Activated T-helper 1 cell treated with anti-CD3 and anti-CD28 coated beads, Interleukin-12 subunit alpha, Interleukin-12 subunit beta, Interleukin-2, Interleukin-4 antibody, amounts not matched to agents 30 ng/mL and 10 ng/mL and 1 ng/mL, durations not matched to agents 14 hours and 24 hours and 36 hours (primary cell): ENCODE data around the gene CLPTM1L. TPM values are rescaled to one million over a fixed set of nuclear protein-coding genes. Genes with fewer than 3 reads are reported as not detected.

Experiments used
- DNase-seq: peaks from one replicate; pipeline ENCODE4 v3.0.0; 2021; ENCODE audit warnings: low spot score
- H3K27ac Mint-ChIP-seq: one replicate; pipeline ENCODE4 v1.8.0; 2021; ENCODE audit warnings: mild to moderate bottlenecking, mixed read lengths
- H3K27me3 Mint-ChIP-seq: one replicate; pipeline ENCODE4 v1.8.0; 2022; ENCODE audit warnings: mild to moderate bottlenecking, moderate library complexity, mixed read lengths; ENCODE audit not compliant: insufficient read depth
- H3K36me3 Mint-ChIP-seq: one replicate; pipeline ENCODE4 v1.8.0; 2021; ENCODE audit warnings: low read depth, mixed read lengths
- H3K4me1 Mint-ChIP-seq: one replicate; pipeline ENCODE4 v1.8.0; 2021; ENCODE audit warnings: low read depth, mixed read lengths
- H3K4me3 Mint-ChIP-seq: one replicate; pipeline ENCODE4 v1.8.0; 2021; ENCODE audit warnings: mild to moderate bottlenecking, moderate library complexity, mixed read lengths
- H3K9me3 Mint-ChIP-seq: one replicate; pipeline ENCODE4 v1.8.0; 2021; ENCODE audit warnings: mixed read lengths
- intact Hi-C: fragments of 100-400 bp; cut with micrococcal nuclease; formaldehyde crosslinking; loops from one replicate; pipeline ENCODE4 v1.15.1; 2024
- total RNA-seq: library from RNA; stranded (reverse); gene quantifications from 2 replicates; pipeline ENCODE4 v1.2.3, GENCODE V29; 2022

The CLPTM1L gene
- total RNA-seq, 1 donor from 2014 or later, result 132 TPM

DNA sequence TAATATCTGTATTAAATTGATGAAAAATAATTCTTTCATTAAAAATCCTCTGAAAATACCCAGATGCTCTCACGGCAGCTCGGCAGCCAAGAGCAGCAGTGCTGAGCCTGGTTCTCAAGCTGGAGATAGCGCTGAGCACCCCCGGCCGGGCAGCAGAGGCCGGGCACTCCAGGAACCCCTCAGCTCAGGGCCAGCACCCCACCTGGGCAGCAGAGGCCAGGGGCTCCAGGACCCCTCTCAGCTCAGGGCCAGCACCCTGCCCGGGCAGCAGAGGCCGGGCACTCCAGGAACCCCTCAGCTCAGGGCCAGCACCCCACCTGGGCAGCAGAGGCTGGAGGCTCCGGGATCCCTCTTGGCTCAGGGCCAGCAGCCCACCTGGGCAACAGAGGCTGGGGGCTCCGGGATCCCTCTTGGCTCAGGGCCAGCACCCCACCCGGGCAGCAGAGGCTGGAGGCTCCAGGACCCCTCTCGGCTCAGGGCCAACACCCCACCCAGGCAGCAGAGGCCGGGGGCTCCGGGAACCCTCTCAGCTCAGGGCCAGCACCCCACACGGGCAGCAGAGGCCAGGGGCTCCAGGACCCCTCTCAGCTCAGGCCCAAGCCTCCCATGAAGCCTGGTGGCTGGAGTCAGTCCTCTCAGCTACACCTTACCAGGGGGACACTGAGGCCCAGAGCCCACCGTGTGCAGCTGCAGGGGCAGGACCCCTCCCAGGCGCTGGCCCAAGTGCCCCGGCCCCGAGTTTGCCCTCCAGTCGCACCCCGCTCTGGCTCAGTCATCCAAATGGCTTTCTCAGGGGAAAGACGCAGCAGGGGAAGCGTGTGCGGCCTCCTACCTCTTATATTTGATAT, 21.7 kb downstream of the CLPTM1L start:
- Mint-ChIP-seq H3K27ac (no peak overlapping the region), H3K4me3 (no peak overlapping the region), H3K4me1 (no peaks in the 10 kb centered on the region), H3K9me3 (no peaks in the 10 kb centered on the region), H3K36me3 (peaks cover 36% of the 10 kb centered on the region), H3K27me3 (no peaks in the 10 kb centered on the region)
- intact Hi-C loops, result no loop called here
- no peak for DNase-seq

DNA sequence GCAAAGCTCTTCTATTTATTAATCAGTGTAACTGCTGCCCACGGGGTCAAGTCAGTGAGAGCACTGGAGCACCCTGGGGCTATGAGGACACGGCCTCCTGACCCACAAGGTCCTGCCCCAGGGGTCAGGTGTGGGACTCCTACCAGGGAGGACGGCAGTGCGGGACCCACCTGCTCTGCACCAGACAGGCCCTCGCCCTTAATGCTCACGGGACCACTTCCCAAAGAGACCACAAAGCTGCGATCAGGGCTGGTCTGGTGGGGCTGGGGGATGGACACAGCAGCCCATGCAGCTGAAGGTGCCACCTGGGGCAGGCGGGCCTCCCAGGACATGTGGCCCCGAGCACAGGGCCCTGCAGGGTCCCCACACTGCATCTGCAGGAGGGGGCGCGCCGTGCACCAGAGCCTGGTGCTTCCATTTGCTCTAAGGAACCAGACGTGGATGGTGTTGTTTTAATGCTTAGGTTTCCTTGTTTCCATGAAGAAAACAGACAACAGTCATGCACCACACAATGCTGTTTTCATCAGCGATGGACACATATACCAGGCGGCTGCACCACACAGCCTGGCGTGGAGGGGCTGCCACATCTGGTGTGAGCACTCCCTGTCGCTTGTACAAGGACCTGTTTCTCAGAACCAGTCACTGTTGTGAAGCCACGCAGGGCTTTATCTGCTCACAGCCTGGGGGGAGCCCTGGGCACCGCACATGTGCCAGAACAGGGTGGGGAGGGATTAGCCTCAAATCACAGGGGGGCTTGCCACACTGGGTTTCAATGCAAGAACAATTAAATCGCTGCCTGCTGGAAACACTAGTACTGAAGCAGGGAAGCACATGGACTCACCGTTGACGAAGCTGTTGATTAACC, 22.6 kb downstream of the CLPTM1L start:
- intact Hi-C loops, result no loop called here
- DNase-seq, result no peak
- peaks cover 40% of the 10 kb centered on the region for H3K36me3 Mint-ChIP-seq

DNA sequence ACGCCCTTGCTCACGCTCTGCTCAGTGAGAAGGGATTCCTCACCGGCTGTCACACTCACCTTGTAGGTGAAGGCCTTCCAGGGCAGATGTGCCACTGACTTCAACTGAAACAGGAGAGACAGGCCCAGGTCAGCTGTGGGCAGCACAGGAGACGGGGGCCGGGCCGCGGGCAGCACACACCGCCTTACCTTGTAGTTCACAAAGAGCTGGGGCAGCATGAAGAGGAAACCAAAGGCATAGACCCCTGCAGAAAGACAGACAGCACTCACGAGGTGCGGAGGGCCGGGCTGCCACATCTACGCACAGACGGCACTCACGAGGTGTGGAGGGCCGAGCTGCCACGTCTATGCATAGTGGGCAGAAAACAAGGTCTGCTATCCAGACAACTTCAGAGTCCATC, 23.3 kb downstream of the CLPTM1L start:
- intact Hi-C loops, result no loop called here

More for the DNA sequence above, 22.6 kb downstream of the CLPTM1L start:
- H3K4me3 Mint-ChIP-seq, result no peak overlapping the region
- no peaks in the 10 kb centered on the region for H3K9me3 Mint-ChIP-seq
- H3K27ac Mint-ChIP-seq, result no peak overlapping the region
- peaks cover 5% of the 10 kb centered on the region for H3K4me1 Mint-ChIP-seq
- no peaks in the 10 kb centered on the region for H3K27me3 Mint-ChIP-seq

DNA sequence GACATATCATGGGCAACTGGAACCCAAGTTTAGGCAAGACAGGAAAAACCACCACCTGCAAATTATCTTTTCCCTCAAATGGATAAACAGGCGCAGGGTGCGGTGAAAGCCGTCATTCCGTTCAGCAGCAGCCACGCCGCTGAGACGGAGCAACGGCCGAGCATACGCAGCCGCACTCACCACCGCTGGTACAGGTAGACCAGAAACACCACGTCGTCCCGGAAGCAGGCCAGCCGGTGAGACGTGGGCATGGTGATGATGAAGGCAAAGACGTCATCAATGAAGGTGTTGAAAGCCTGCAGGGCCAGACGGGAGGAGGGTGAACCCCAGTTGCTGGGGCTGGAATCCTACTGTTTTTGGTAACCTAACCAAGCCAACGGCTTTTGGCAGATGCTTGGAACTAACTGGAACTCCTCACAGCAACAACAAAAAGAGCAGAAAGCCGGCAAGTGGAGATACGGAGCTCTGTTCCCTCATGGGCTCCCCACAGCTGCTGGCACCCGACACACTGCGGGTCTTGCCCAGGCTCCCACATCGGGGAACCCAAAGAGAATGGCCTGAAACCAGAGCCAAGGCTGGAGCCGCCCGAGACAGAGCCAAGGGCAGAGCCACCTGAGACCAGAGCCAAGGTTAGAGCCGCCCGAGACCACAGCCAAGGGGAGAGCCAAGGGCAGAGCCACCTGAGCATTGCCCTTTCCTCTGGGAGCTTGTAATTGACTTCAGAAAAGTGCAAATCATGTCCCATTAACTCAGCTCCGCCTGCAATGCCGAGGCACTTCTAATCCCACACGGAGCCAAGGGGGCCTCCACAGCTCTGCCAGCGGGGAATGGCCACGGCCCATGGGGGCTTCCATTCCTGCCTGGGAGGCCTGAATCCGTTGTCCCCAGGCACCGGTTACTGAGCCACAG, 24.2 kb downstream of the CLPTM1L start:
- H3K36me3 Mint-ChIP-seq, result peaks cover 35% of the 10 kb centered on the region
- intact Hi-C loops, result no loop called here
- no peaks in the 10 kb centered on the region for H3K9me3 Mint-ChIP-seq
- H3K27me3 Mint-ChIP-seq, result no peaks in the 10 kb centered on the region
- no peak for DNase-seq
- no peak overlapping the region for H3K27ac Mint-ChIP-seq
- H3K4me3 Mint-ChIP-seq, result no peak overlapping the region
- peaks cover 20% of the 10 kb centered on the region for H3K4me1 Mint-ChIP-seq

More for the DNA sequence above, 23.3 kb downstream of the CLPTM1L start:
- Mint-ChIP-seq H3K27me3 (no peaks in the 10 kb centered on the region), H3K9me3 (no peaks in the 10 kb centered on the region), H3K4me1 (peaks cover 12% of the 10 kb centered on the region), H3K4me3 (no peak overlapping the region), H3K36me3 (peaks cover 43% of the 10 kb centered on the region), H3K27ac (no peak overlapping the region)
- no peak for DNase-seq

DNA sequence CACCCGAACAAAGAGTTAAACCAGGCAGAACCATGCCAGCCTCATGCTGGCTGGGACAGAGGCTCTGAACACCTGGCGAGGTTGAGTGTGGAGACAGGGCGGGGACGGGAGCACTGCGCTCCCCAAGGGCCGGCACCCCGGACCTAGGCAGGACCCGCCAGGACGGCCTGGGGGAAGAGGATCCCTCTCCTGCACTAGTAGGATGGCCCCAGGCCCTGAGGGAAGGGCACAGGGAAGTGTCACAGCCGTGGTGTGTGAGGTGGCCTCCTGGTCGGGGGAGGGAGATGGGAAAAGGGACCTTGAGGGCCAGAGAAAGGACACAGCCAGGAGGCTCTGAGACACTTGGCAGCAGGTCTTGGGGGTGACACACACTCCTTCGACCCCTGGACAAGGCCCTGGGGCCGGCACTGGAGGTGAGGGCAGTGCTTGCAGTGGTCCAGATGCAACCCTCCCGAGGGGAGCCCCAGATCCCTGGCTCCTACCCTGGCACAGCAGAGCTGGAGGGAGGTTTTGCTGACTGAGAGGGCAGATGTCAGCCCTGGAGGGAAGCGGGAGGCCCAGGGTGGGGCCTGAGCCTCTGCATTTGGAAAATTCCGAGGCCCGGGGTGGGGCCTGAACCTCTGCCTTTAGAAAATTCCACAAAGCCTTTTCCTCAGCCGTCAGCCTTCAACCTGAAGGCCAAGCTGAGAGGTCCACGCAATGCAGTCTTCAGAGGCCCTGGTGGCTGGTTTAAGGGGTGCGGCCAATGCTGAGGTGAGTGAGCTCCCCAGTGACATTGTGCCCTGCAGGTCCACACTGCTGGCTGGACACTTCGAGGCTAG, 25.3 kb downstream of the CLPTM1L start:
- Mint-ChIP-seq H3K9me3 (no peaks in the 10 kb centered on the region), H3K4me3 (no peak overlapping the region), H3K27me3 (no peaks in the 10 kb centered on the region), H3K27ac (no peak overlapping the region), H3K4me1 (peaks cover 31% of the 10 kb centered on the region), H3K36me3 (peaks cover 35% of the 10 kb centered on the region)
- no peak for DNase-seq
- intact Hi-C loops, result no loop called here

DNA sequence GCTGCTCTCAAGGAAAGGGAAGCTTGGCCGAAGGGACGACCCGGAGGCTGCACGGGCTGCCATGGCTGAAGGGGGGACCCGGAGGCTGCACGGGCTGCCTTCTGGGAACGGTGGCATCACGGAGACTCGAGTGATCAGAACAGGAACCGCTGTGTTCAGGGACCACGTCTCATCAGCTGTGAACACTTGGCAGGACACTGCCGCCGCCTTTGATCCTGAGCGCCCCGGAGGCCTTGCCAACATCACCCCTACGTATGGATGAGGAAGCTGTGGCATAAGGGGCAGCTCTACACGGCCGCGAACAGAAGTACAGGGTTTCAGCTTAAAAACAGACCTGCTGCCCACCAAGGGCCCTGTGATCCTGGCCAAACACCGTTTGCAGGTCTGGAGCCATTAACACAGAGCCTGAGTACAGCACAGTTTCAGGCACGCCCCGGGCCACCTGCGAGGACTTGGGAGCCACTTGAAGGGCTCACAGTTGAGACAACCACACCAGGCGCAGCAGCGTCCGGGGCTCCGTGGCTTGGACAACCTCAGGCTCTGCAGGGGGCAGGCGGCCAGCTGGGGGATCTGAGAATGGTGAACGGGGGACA, 26.1 kb downstream of the CLPTM1L start:
- no peak overlapping the region for H3K27ac Mint-ChIP-seq
- H3K4me1 Mint-ChIP-seq, result peaks cover 39% of the 10 kb centered on the region
- peaks cover 35% of the 10 kb centered on the region for H3K36me3 Mint-ChIP-seq
- intact Hi-C loops, result no loop called here
- H3K4me3 Mint-ChIP-seq, result no peak overlapping the region
- DNase-seq, result no peak
- H3K27me3 Mint-ChIP-seq, result no peaks in the 10 kb centered on the region
- H3K9me3 Mint-ChIP-seq, result no peaks in the 10 kb centered on the region

DNA sequence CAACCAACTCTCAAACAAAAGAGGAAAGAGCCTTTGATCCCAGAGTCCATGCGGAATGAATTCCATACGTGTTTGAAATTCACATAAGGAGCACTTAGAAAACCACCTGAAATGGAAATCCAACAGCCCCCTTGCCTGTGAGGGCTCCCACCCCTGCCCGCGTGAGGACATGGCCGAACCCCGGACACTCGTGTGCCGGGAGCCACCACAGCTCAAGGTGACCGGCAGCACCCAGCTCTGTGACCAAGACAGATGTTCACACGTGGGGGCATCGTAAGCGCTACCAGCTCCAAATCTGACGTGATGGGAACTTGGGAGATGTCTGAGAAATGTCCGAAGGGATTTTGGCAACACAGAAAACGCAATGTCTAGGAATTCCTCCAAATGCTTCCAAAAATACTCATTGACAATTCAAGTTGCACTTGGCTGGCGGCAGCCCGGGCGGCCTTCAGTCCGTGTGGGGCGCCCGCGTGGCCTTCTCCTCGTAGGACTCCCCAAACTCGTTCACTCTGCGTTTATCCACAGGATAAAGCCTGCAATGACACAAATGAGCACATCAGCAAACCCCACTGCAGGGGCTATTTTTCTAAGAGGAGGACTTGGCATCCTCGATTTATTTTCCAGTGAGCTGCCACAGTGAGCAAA, 26.9 kb downstream of the CLPTM1L start:
- H3K27me3 Mint-ChIP-seq, result no peaks in the 10 kb centered on the region
- H3K4me3 Mint-ChIP-seq, result no peak overlapping the region
- intact Hi-C loops, result no loop called here
- H3K27ac Mint-ChIP-seq, result no peak overlapping the region
- no peaks in the 10 kb centered on the region for H3K9me3 Mint-ChIP-seq
- peaks cover 32% of the 10 kb centered on the region for H3K36me3 Mint-ChIP-seq
- no peak for DNase-seq
- H3K4me1 Mint-ChIP-seq, result peaks cover 46% of the 10 kb centered on the region

DNA sequence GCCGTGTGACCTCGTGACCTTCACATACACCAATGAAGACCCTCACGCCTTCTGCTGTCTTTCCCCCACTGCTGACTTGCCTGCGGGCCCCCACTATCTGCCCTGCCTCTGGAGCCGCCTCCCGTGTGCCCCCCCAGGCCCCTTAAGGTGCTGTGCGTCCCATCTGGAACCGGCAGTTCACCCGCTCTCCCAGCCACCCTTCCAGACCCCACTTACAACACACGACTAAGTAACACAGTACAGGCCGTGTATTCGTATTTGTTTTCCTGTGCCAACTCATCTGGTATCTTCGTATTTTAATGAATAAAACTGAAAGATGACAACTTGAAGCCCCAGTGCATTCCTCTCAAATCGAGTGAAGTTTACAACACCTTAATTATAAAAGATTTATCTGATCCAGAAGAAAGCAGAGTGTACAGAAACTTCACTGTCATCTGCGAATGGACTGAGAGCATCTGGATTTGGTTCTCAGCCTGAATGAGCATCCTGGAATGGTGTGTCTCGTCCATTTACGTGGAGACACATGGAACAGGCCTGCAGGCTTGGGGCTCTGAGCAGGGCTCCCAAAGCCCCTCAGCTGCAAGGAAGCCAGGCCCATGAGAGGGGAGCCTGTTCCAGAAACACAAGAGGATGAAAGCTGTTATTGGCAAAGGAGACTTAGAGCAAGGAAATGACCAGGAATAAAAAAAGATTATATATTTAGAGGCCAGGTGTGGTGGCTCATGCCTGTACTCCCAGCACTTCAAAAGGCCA, 28.1 kb downstream of the CLPTM1L start:
- intact Hi-C loops, result no loop called here

DNA sequence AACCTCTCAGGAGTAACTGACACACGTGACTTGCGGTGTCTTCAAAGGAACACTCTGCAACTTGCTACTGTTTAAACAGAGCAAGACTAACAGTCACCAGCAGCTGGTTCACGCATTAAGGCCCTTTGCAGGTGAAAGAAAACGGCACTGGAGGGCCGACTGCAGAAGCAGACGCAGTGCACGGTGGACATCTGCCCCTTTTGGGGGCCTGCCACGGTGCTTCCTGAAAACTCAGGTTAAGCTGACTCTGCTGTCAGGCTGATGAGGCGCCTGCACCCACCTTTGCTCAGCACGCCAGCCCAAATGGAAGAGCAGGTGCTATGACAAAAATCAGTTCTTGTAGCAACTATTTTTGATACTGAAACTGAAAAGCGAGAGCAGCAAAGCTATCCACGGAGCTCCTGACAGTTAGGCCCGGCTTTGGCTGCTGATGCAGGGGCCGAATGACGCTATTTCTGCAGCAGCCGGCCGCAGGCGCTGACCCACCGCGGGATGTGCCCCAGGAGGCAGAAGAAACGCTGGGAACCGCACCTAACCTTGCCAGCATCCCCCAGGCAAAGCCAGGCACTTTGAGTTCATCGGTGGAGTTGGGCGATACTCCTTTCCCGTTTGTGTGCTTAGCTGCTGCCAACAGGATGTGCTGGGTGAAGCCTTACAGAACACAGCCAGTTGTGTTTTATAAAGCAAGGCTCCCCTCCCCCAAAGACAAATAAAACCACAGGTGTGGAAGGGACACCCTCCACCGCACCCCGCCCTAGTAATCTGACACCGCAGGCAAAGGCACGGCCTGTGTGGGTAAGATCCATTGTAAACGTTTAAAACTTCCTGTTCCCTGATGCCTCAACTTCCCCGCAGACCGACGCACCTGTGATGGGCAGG, 29.0 kb downstream of the CLPTM1L start:
- no peaks in the 10 kb centered on the region for H3K27me3 Mint-ChIP-seq
- peaks cover 4% of the 10 kb centered on the region for H3K9me3 Mint-ChIP-seq
- peak overlapping the region; percentile 53 for H3K4me3 Mint-ChIP-seq
- H3K27ac Mint-ChIP-seq, result peak overlapping the region; percentile 78
- H3K36me3 Mint-ChIP-seq, result peaks cover 26% of the 10 kb centered on the region
- H3K4me1 Mint-ChIP-seq, result peaks cover 60% of the 10 kb centered on the region
- peak; percentile 56 for DNase-seq
- intact Hi-C loops, result loop anchor here (1.0 kb wide), 2 partner anchors 21 to 29 kb away; partner anchors contain the start of genes CLPTM1L and TERT

More for the DNA sequence above, 28.1 kb downstream of the CLPTM1L start:
- Mint-ChIP-seq H3K4me1 (peaks cover 58% of the 10 kb centered on the region), H3K9me3 (no peaks in the 10 kb centered on the region), H3K27ac (peak overlapping the region; percentile 78), H3K36me3 (peaks cover 30% of the 10 kb centered on the region), H3K4me3 (peak overlapping the region; percentile 53), H3K27me3 (no peaks in the 10 kb centered on the region)
- no peak for DNase-seq
